HEK293 (cell line): Measurements from ENCODE around the gene HOTAIR.

Experiments
- CTCF ChIA-PET: fragments of 350-600 bp; formaldehyde crosslinking; extraction: SDS; loops from one replicate; lab custom pipeline; 2021; ENCODE audit warnings: antibody characterized with exemption; lab: Yijun Ruan, JAX
- POLR2A ChIA-PET: fragments of 300-600 bp; formaldehyde crosslinking; extraction: SDS; loops from one replicate; lab custom pipeline; 2020; ENCODE audit warnings: antibody characterized with exemption, inconsistent platforms; lab: Yijun Ruan, JAX
- H3K27ac ChIP-seq: fragments of 200-500 bp; sonication (Bioruptor generic); 2 replicates; pipeline ENCODE4 v1.5.1; 2014; ENCODE audit warnings: low read depth, low read length, control low read depth, inconsistent platforms; ENCODE audit errors: extremely low read depth
- H3K36me3 ChIP-seq, 2 experiments: fragments of 200-500 bp in 1 of 2; sonication (Bioruptor generic) in 1 of 2; 1 replicate in 1 of 2; 2 replicates in 1 of 2; pipeline ENCODE4 v1.5.1; 2014 to 2017; ENCODE audit warnings: inconsistent platforms in 2 of 2, low read length in 2 of 2; ENCODE audit not compliant: control insufficient read depth in 2 of 2, insufficient read depth in 1 of 2
- H3K4me1 ChIP-seq: fragments of 200-500 bp; sonication (Bioruptor generic); 2 replicates; pipeline ENCODE4 v1.5.1; 2014; ENCODE audit warnings: mild to moderate bottlenecking, low read length, inconsistent platforms; ENCODE audit not compliant: control insufficient read depth, insufficient read depth
- H3K4me3 ChIP-seq: 2 replicates; pipeline ENCODE4 v1.5.1; 2011; ENCODE audit warnings: low read depth, mild to moderate bottlenecking, control low read depth, low read length, moderate library complexity
- H3K9me3 ChIP-seq: fragments of 200-500 bp; sonication (Bioruptor generic); 2 replicates; pipeline ENCODE4 v1.5.1; 2014; ENCODE audit warnings: low read depth, low read length, inconsistent platforms; ENCODE audit not compliant: control insufficient read depth, insufficient read depth
- HOXA7 ChIP-seq: sonication (generic); formaldehyde crosslinking; IDR thresholded peaks from 2 replicates; pipeline ENCODE4 v1.8.1; 2022; ENCODE audit warnings: missing genetic modification reagents, borderline replicate concordance
- KLF1 ChIP-seq: fragments of 450-650 bp; formaldehyde crosslinking; IDR thresholded peaks from 2 replicates; pipeline ENCODE4 v1.5.1; 2016; ENCODE audit warnings: missing biosample characterization, missing genetic modification characterization
- KLF9 ChIP-seq: fragments of 450-650 bp; formaldehyde crosslinking; IDR thresholded peaks from 2 replicates; pipeline ENCODE4 v1.5.1; 2016; ENCODE audit warnings: missing biosample characterization, missing genetic modification characterization, low read depth
- MEIS1 ChIP-seq: sonication (generic); formaldehyde crosslinking; IDR thresholded peaks from 2 replicates; pipeline ENCODE4 v1.8.1; 2022; ENCODE audit warnings: missing genetic modification reagents, mild to moderate bottlenecking, borderline replicate concordance
- OVOL3 ChIP-seq: fragments of 450-650 bp; formaldehyde crosslinking; IDR thresholded peaks from 2 replicates; pipeline ENCODE4 v1.5.1; 2016; ENCODE audit warnings: missing biosample characterization, missing genetic modification characterization
- PBX3 ChIP-seq: sonication (generic); formaldehyde crosslinking; IDR thresholded peaks from 2 replicates; pipeline ENCODE4 v1.8.1; 2022; ENCODE audit warnings: mild to moderate bottlenecking, moderate library complexity, missing genetic modification reagents
- SCRT1 ChIP-seq: fragments of 450-650 bp; formaldehyde crosslinking; IDR thresholded peaks from 2 replicates; pipeline ENCODE4 v1.5.1; 2016; ENCODE audit warnings: missing biosample characterization, missing genetic modification characterization, borderline replicate concordance
- ZBTB10 ChIP-seq: fragments of 450-650 bp; formaldehyde crosslinking; IDR thresholded peaks from 2 replicates; pipeline ENCODE4 v1.5.1; 2016; ENCODE audit warnings: missing biosample characterization, missing genetic modification characterization
- ZBTB21 ChIP-seq: fragments of 450-650 bp; formaldehyde crosslinking; IDR thresholded peaks from 2 replicates; pipeline ENCODE4 v1.5.1; 2017; ENCODE audit warnings: missing biosample characterization, missing genetic modification characterization
- ZBTB26 ChIP-seq: fragments of 450-650 bp; formaldehyde crosslinking; optimal IDR thresholded peaks from 2 replicates; pipeline ENCODE3; 2016; ENCODE audit warnings: missing biosample characterization, mild to moderate bottlenecking, missing genetic modification characterization
- ZBTB6 ChIP-seq: fragments of 450-650 bp; formaldehyde crosslinking; IDR thresholded peaks from 2 replicates; pipeline ENCODE4 v1.5.1; 2017; ENCODE audit warnings: missing biosample characterization, missing genetic modification characterization
- ZFP69B ChIP-seq: fragments of 450-650 bp; formaldehyde crosslinking; IDR thresholded peaks from 2 replicates; pipeline ENCODE4 v1.5.1; 2016; ENCODE audit warnings: missing biosample characterization, missing genetic modification characterization
- ZNF16 ChIP-seq: fragments of 450-650 bp; formaldehyde crosslinking; IDR thresholded peaks from 2 replicates; pipeline ENCODE4 v1.5.1; 2016; ENCODE audit warnings: low read depth, missing biosample characterization, missing genetic modification characterization
- ZNF223 ChIP-seq: fragments of 450-650 bp; formaldehyde crosslinking; IDR thresholded peaks from 2 replicates; pipeline ENCODE4 v1.5.1; 2016; ENCODE audit warnings: missing biosample characterization, missing genetic modification characterization
- ZNF23 ChIP-seq: fragments of 450-650 bp; formaldehyde crosslinking; IDR thresholded peaks from 2 replicates; pipeline ENCODE4 v1.5.1; 2016; ENCODE audit warnings: missing biosample characterization, missing genetic modification characterization, borderline replicate concordance
- ZNF423 ChIP-seq: fragments of 450-650 bp; formaldehyde crosslinking; IDR thresholded peaks from 2 replicates; pipeline ENCODE4 v1.5.1; 2016; ENCODE audit warnings: missing biosample characterization, missing genetic modification characterization
- ZNF433 ChIP-seq: fragments of 450-650 bp; formaldehyde crosslinking; IDR thresholded peaks from 2 replicates; pipeline ENCODE4 v1.5.1; 2016; ENCODE audit warnings: missing biosample characterization, missing genetic modification characterization, low read depth
- ZNF530 ChIP-seq: fragments of 450-650 bp; formaldehyde crosslinking; IDR thresholded peaks from 2 replicates; pipeline ENCODE4 v1.5.1; 2016; ENCODE audit warnings: low read depth, missing biosample characterization, missing genetic modification characterization
- ZNF561 ChIP-seq: fragments of 450-650 bp; IDR thresholded peaks from 2 replicates; pipeline ENCODE4 v1.5.1; 2018; ENCODE audit warnings: missing biosample characterization, missing genetic modification characterization, borderline replicate concordance
- ZNF580 ChIP-seq: fragments of 450-650 bp; formaldehyde crosslinking; IDR thresholded peaks from 2 replicates; pipeline ENCODE4 v1.5.1; 2016; ENCODE audit warnings: missing biosample characterization, missing genetic modification characterization
- ZNF707 ChIP-seq: fragments of 450-650 bp; formaldehyde crosslinking; IDR thresholded peaks from 2 replicates; pipeline ENCODE4 v1.5.1; 2016; ENCODE audit warnings: missing biosample characterization, missing genetic modification characterization
- ZNF776 ChIP-seq: fragments of 450-650 bp; formaldehyde crosslinking; IDR thresholded peaks from 2 replicates; pipeline ENCODE4 v1.5.0; 2017; ENCODE audit warnings: missing biosample characterization, missing genetic modification characterization, borderline replicate concordance
- ZNF843 ChIP-seq: fragments of 450-650 bp; formaldehyde crosslinking; IDR thresholded peaks from 2 replicates; pipeline ENCODE4 v1.5.1; 2016; ENCODE audit warnings: missing biosample characterization, missing genetic modification characterization
- TF ChIP-seq, protein P1 (sequence below): fragments of 450-650 bp; formaldehyde crosslinking; IDR thresholded peaks from 2 replicates; pipeline ENCODE4 v1.5.1; 2017; ENCODE audit warnings: missing biosample characterization, missing genetic modification characterization
- TF ChIP-seq, protein P2 (sequence below): IDR thresholded peaks from 2 replicates; pipeline ENCODE4 v1.6.1; 2011; ENCODE audit warnings: mild to moderate bottlenecking, low read depth, low read length, borderline replicate concordance

The HOTAIR gene

DNA sequence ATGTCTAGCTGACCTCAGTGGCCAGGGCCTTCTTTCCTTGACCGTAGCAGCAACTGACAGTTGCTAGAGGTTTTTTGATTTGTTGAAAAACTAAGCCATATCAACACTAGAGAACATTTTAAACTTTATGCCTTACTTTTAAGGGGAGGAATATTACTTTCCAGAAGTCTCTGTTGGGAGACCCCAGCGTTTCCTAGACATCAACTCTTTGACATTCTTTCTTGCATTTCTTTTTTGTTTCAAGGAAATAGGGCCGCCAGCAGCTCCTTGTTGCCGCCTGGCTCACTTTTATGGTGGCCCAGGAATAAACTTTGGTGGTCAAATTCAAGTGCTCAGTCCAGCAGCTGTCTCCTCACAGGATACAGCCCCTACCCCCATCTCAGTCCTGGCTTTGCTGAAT, 4.3 kb downstream of the HOTAIR start:
- Histone ChIP-seq H3K27ac (no peak overlapping the region; the same call in 1 of the 2 replicates), H3K36me3 (no peaks in the 10 kb centered on the region), H3K4me3 (no peak overlapping the region), H3K4me1 (peaks cover 63% of the 10 kb centered on the region), H3K9me3 (no peaks in the 10 kb centered on the region)
- CTCF ChIA-PET, result interaction anchor here (0.5 to 1.2 kb wide), 6 partner anchors 9 to 474 kb away, joined by 3 to 4 read pairs (median 3); no protein-coding TSS in a partner anchor
- TF ChIP-seq OVOL3 (tag by site-specific recombination), result no peak
- TF ChIP-seq ZNF423 (tag by site-specific recombination), result no peak
- no peak for TF ChIP-seq ZBTB26
- no peak for TF ChIP-seq ZNF843
- TF ChIP-seq HOXA7 (CRISPR knock-in tag), result no peak
- TF ChIP-seq ZNF561 (tag by site-specific recombination), result no peak
- no peak for TF ChIP-seq ZBTB10 (tag by site-specific recombination)
- no peak for TF ChIP-seq PBX3 (CRISPR knock-in tag)
- TF ChIP-seq ZBTB6 (tag by site-specific recombination), result no peak
- TF ChIP-seq MEIS1 (CRISPR knock-in tag), result no peak
- POLR2A ChIA-PET, result no interaction called here

GRCh38 chr12:53969588-53970259, 5.0 kb downstream of the HOTAIR start:
- no peaks in the 10 kb centered on the region for H3K9me3 ChIP-seq
- POLR2A ChIA-PET, result no interaction called here
- no peak overlapping the region for H3K4me3 ChIP-seq
- peak overlapping the region; percentile 94 for H3K27ac ChIP-seq
- CTCF ChIA-PET, result interaction anchor here (0.6 to 1.2 kb wide), 6 partner anchors 8 to 403 kb away, joined by 3 to 5 read pairs (median 4); no protein-coding TSS in a partner anchor
- peaks cover 70% of the 10 kb centered on the region for H3K4me1 ChIP-seq
- no peaks in the 10 kb centered on the region for H3K36me3 ChIP-seq
- TF ChIP-seq ZNF223 (tag by site-specific recombination) (no peak), ZNF707 (no peak), ZBTB21 (no peak), ZFP69B (tag by site-specific recombination) (0 out of 2 replicates have a peak, but pooled peaks have one; percentile 60), ZNF776 (tag by site-specific recombination) (no peak), KLF9 (tag by site-specific recombination) (no peak), ZNF23 (no peak), ZNF580 (tag by site-specific recombination) (no peak), SCRT1 (no peak), ZNF433 (tag by site-specific recombination) (no peak), KLF1 (tag by site-specific recombination) (no peak), ZNF530 (tag by site-specific recombination) (no peak), ZNF16 (tag by site-specific recombination) (no peak)
- TF ChIP-seq, protein P1, sequence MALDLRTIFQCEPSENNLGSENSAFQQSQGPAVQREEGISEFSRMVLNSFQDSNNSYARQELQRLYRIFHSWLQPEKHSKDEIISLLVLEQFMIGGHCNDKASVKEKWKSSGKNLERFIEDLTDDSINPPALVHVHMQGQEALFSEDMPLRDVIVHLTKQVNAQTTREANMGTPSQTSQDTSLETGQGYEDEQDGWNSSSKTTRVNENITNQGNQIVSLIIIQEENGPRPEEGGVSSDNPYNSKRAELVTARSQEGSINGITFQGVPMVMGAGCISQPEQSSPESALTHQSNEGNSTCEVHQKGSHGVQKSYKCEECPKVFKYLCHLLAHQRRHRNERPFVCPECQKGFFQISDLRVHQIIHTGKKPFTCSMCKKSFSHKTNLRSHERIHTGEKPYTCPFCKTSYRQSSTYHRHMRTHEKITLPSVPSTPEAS (tag by site-specific recombination), result no peak
- TF ChIP-seq, protein P2, sequence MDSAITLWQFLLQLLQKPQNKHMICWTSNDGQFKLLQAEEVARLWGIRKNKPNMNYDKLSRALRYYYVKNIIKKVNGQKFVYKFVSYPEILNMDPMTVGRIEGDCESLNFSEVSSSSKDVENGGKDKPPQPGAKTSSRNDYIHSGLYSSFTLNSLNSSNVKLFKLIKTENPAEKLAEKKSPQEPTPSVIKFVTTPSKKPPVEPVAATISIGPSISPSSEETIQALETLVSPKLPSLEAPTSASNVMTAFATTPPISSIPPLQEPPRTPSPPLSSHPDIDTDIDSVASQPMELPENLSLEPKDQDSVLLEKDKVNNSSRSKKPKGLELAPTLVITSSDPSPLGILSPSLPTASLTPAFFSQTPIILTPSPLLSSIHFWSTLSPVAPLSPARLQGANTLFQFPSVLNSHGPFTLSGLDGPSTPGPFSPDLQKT, result no peak
